Brain microvascular endothelial cell (primary cell): ENCODE results near the gene FAH.

Experiments
- DNase-seq: peaks from one replicate; pipeline ENCODE4 v3.0.0-alpha.2; 2020
- H3K27ac ChIP-seq: fragments of 250-450 bp; sonication (Bioruptor Pico); 2 replicates; pipeline ENCODE4 v1.5.1; 2020; ENCODE audit warnings: mild to moderate bottlenecking, moderate library complexity
- H3K27me3 ChIP-seq: fragments of 250-450 bp; sonication (Bioruptor Pico); replicated peaks from 2 replicates; pipeline ENCODE4 v1.5.1; 2020; ENCODE audit warnings: mild to moderate bottlenecking
- H3K36me3 ChIP-seq: fragments of 250-450 bp; sonication (Bioruptor Pico); replicated peaks from 2 replicates; pipeline ENCODE4 v1.5.1; 2020; ENCODE audit warnings: mild to moderate bottlenecking
- H3K4me3 ChIP-seq: 2 replicates; pipeline ENCODE4 v1.5.1; 2011; ENCODE audit warnings: low read depth, mild to moderate bottlenecking, control low read depth, low read length, moderate library complexity
- CTCF ChIP-seq: IDR thresholded peaks from 2 replicates; pipeline ENCODE4 v1.5.1; 2011; ENCODE audit warnings: low read depth, mild to moderate bottlenecking, moderate library complexity, low read length, control low read depth, inconsistent platforms; ENCODE audit errors: missing control alignments
- in situ Hi-C: cut with HindIII; loops from 2 replicates; pipeline ENCODE4 v1.10.0; 2017; ENCODE audit warnings: low sequenced_read_pairs, low pct_ligation_motif_present

Gene FAH

GRCh38 chr15:80109388-80109787, 43.4 kb upstream of the FAH start:
- H3K27ac ChIP-seq, result no peak overlapping the region
- no peaks in the 10 kb centered on the region for H3K27me3 ChIP-seq
- DNase-seq, result no peak
- no peaks in the 10 kb centered on the region for H3K36me3 ChIP-seq
- in situ Hi-C loops, result no loop called here
- no peak for TF ChIP-seq CTCF
- H3K4me3 ChIP-seq, result no peak overlapping the region

- in situ Hi-C loops, result no loop called here
- Histone ChIP-seq H3K27me3 (no peaks in the 10 kb centered on the region), H3K36me3 (no peaks in the 10 kb centered on the region), H3K27ac (no peak overlapping the region), H3K4me3 (no peak overlapping the region)
- no peak for DNase-seq
- TF ChIP-seq CTCF, result no peak
Observed at GRCh38 chr15:80110920-80111319, 41.9 kb upstream of the FAH start.

GRCh38 chr15:80114114-80114513, 38.7 kb upstream of the FAH start:
- in situ Hi-C loops, result no loop called here
- DNase-seq, result no peak
- no peak overlapping the region for H3K4me3 ChIP-seq
- H3K27me3 ChIP-seq, result no peaks in the 10 kb centered on the region
- no peak overlapping the region for H3K27ac ChIP-seq
- no peak for TF ChIP-seq CTCF
- no peaks in the 10 kb centered on the region for H3K36me3 ChIP-seq

GRCh38 chr15:80115021-80115420, 37.8 kb upstream of the FAH start:
- Histone ChIP-seq H3K36me3 (no peaks in the 10 kb centered on the region), H3K27me3 (no peaks in the 10 kb centered on the region), H3K4me3 (no peak overlapping the region), H3K27ac (no peak overlapping the region)
- TF ChIP-seq CTCF, result no peak
- no peak for DNase-seq
- in situ Hi-C loops, result no loop called here

- DNase-seq, result no peak
- TF ChIP-seq CTCF, result no peak
- no peaks in the 10 kb centered on the region for H3K27me3 ChIP-seq
- H3K36me3 ChIP-seq, result peaks cover 3% of the 10 kb centered on the region
- H3K4me3 ChIP-seq, result no peak overlapping the region
- H3K27ac ChIP-seq, result no peak overlapping the region
- in situ Hi-C loops, result no loop called here
Observed at GRCh38 chr15:80118956-80119355, 33.8 kb upstream of the FAH start.

GRCh38 chr15:80120636-80121035, 32.2 kb upstream of the FAH start:
- no peak overlapping the region for H3K4me3 ChIP-seq
- in situ Hi-C loops, result no loop called here
- peaks cover 7% of the 10 kb centered on the region for H3K36me3 ChIP-seq
- no peak for DNase-seq
- no peak for TF ChIP-seq CTCF
- H3K27me3 ChIP-seq, result no peaks in the 10 kb centered on the region
- H3K27ac ChIP-seq, result no peak overlapping the region
